CD14-positive monocyte (primary cell): ENCODE data around the gene SLC52A3. TPM values are rescaled to one million over a fixed set of nuclear protein-coding genes. Genes with fewer than 3 reads are reported as not detected.

Experiments used
- DNase-seq, 3 donors: peaks; one replicate each; pipeline ENCODE4 v3.0.0-alpha.2; 2011 to 2022
- H2AFZ ChIP-seq: 2 replicates; pipeline ENCODE4 v1.6.0; 2012; ENCODE audit warnings: mild to moderate bottlenecking, low read depth, low read length, inconsistent platforms; ENCODE audit not compliant: insufficient read depth, poor library complexity, severe bottlenecking
- H3K27ac ChIP-seq, 2 donors: 1 replicate in 1 of 2; 2 replicates in 1 of 2; pipeline ENCODE4 v1.5.1; 2012 to 2013; ENCODE audit warnings: low read length in 2 of 2, control low read depth in 1 of 2, inconsistent platforms in 1 of 2, low read depth in 1 of 2, mild to moderate bottlenecking in 1 of 2
- H3K27me3 ChIP-seq, 2 donors: one replicate each; pipeline versions ENCODE4 v1.6.0 to v1.6.1; 2011 to 2013; ENCODE audit warnings: low read length in 2 of 2; ENCODE audit not compliant: control insufficient read depth in 2 of 2, insufficient read depth in 2 of 2
- H3K36me3 ChIP-seq, 2 donors: replicated peaks in 1 of 2; 1 replicate in 1 of 2; 2 replicates in 1 of 2; pipeline versions ENCODE4 v1.5.1 to v1.6.1; 2012 to 2013; ENCODE audit warnings: low read length in 2 of 2, control low read depth in 1 of 2, inconsistent platforms in 1 of 2, mild to moderate bottlenecking in 1 of 2; ENCODE audit not compliant: insufficient read depth in 2 of 2, control insufficient read depth in 1 of 2
- H3K4me1 ChIP-seq, 2 donors: 1 replicate in 1 of 2; 2 replicates in 1 of 2; pipeline versions ENCODE4 v1.5.1 to v1.6.1; 2012 to 2013; ENCODE audit warnings: low read length in 2 of 2, control low read depth in 1 of 2, inconsistent platforms in 1 of 2, mild to moderate bottlenecking in 1 of 2, moderate library complexity in 1 of 2; ENCODE audit not compliant: insufficient read depth in 2 of 2, control insufficient read depth in 1 of 2
- H3K4me2 ChIP-seq: replicated peaks from 2 replicates; pipeline ENCODE3; 2012; ENCODE audit warnings: low read length, moderate library complexity, mild to moderate bottlenecking; ENCODE audit not compliant: poor library complexity, severe bottlenecking; ENCODE audit errors: extremely low read depth
- H3K4me3 ChIP-seq, 3 experiments: fragments of 200-600 bp in 1 of 3; sonication (generic) in 1 of 3; replicated peaks in 1 of 3; 1 replicate in 2 of 3; 2 replicates in 1 of 3; pipeline ENCODE4 v1.5.1; 2011 to 2013; ENCODE audit warnings: low read length in 3 of 3, mild to moderate bottlenecking in 3 of 3, control low read depth in 2 of 3, low read depth in 2 of 3, inconsistent platforms in 1 of 3, moderate library complexity in 1 of 3
- H3K79me2 ChIP-seq: 2 replicates; pipeline ENCODE4 v1.6.0; 2012; ENCODE audit warnings: mild to moderate bottlenecking, control low read depth, inconsistent platforms, low read length, moderate library complexity; ENCODE audit not compliant: insufficient read depth
- H3K9ac ChIP-seq: 2 replicates; pipeline ENCODE4 v1.6.0; 2017; ENCODE audit warnings: low read length, mild to moderate bottlenecking; ENCODE audit not compliant: insufficient read depth, poor library complexity, severe bottlenecking
- H3K9me3 ChIP-seq, 2 donors: replicated peaks in 1 of 2; 1 replicate in 1 of 2; 2 replicates in 1 of 2; pipeline versions ENCODE4 v1.5.1 to v1.6.1; 2012 to 2013; ENCODE audit warnings: low read length in 2 of 2, control low read depth in 1 of 2; ENCODE audit not compliant: control insufficient read depth in 1 of 2, insufficient read depth in 1 of 2
- H4K20me1 ChIP-seq: 2 replicates; pipeline ENCODE4 v1.6.0; 2012; ENCODE audit warnings: mild to moderate bottlenecking, low read length, control low read depth, moderate library complexity; ENCODE audit not compliant: insufficient read depth
- H3K27ac Mint-ChIP-seq, 7 donors: one replicate each; pipeline ENCODE4 v1.8.0; 2020; ENCODE audit warnings: mild to moderate bottlenecking in 7 of 7, mixed read lengths in 7 of 7, moderate library complexity in 6 of 7, inconsistent platforms in 2 of 7
- H3K27me3 Mint-ChIP-seq, 3 donors: one replicate each; pipeline ENCODE4 v1.8.0; 2021 to 2022; ENCODE audit warnings: low read depth in 3 of 3, mild to moderate bottlenecking in 3 of 3, mixed read lengths in 3 of 3, moderate library complexity in 3 of 3, inconsistent platforms in 1 of 3
- H3K36me3 Mint-ChIP-seq, 2 donors: one replicate each; pipeline ENCODE4 v1.8.0; 2020; ENCODE audit warnings: mixed read lengths in 2 of 2, inconsistent platforms in 1 of 2, mild to moderate bottlenecking in 1 of 2
- H3K4me1 Mint-ChIP-seq: one replicate; pipeline ENCODE4 v1.8.0; 2020; ENCODE audit warnings: mild to moderate bottlenecking, mixed read lengths
- H3K4me3 Mint-ChIP-seq, 2 donors: one replicate each; pipeline ENCODE4 v1.8.0; 2020; ENCODE audit warnings: mild to moderate bottlenecking in 2 of 2, mixed read lengths in 2 of 2, moderate library complexity in 1 of 2
- H3K9me3 Mint-ChIP-seq, 7 donors: one replicate each; pipeline ENCODE4 v1.8.0; 2020 to 2022; ENCODE audit warnings: mixed read lengths in 7 of 7, mild to moderate bottlenecking in 6 of 7, moderate library complexity in 6 of 7, inconsistent platforms in 2 of 7
- WGBS: methylation state at CpG from one replicate; pipeline ENCODE4 v1.1.5; 2013; ENCODE audit warnings: missing lambda C conversion rate; ENCODE audit not compliant: insufficient coverage; 5-methylcytosine and 5-hydroxymethylcytosine counted together
- intact Hi-C, 2 donors: fragments of 100-400 bp; cut with micrococcal nuclease; formaldehyde crosslinking; loops; one replicate each; pipeline versions ENCODE4 v1.15.0 to v1.15.1; 2023
- polyA plus RNA-seq, 3 donors: library from polyadenylated mRNA; depleted of rRNA in 1 of 3; unstranded in 2 of 3; stranded (reverse) in 1 of 3; fragments of 300-500 nt in 2 of 3; fragments of >200 nt in 1 of 3; fragmentation: Illumina TruSeq in 2 of 3; gene quantifications; 1 replicate in 2 of 3; 2 replicates in 1 of 3; pipeline ENCODE4 v1.2.3, GENCODE V29; 2012 to 2021
- TF ChIP-seq, protein P1 (sequence below): fragments of 200-600 bp; IDR thresholded peaks from one replicate; pipeline ENCODE4 v1.8.0; 2022; ENCODE audit warnings: antibody characterized with exemption, mild to moderate bottlenecking

SLC52A3 gene
- polyA plus RNA-seq, 3 donors, result not detected

DNA sequence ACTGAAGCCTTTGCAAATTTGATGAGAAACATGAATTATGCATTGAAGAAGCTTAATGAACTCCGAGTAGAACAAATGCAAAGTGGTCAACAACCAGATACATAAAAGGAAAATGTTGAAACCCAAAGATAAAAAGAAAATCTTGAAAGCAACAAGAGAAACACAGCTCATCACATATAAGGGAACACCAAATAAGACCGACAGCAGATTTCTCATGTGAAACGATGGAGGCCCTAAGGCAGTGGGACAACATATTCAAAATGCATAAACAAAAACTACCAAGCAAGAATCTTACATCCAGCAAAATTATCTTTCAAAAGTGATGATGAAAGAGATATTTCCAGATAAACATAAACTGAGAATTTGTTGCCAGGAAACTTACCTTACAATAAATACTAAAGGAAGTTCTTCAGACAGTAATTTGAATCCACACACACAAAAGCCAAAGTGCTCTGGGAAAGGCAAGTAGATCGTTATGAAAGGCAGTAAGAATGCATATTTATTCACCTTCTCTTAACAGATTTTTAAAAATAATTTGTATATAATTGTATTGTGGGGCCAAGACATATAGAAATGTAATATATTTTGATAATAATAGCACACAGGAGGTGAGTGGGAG, 22.5 kb downstream of the SLC52A3 start:
- Histone ChIP-seq H3K4me2 (no peak overlapping the region), H4K20me1 (no peaks in the 10 kb centered on the region), H3K36me3 (no peaks in the 10 kb centered on the region), H3K79me2 (no peaks in the 10 kb centered on the region), H3K27ac (no peak overlapping the region), H3K9ac (no peak overlapping the region), H3K9me3 (peaks cover 23 to 26% of the 10 kb centered on the region in 2 donors), H3K4me3 (no peak overlapping the region), H3K4me1 (no peaks in the 10 kb centered on the region), H2AFZ (no peak overlapping the region), H3K27me3 (no peaks in the 10 kb centered on the region)
- Mint-ChIP-seq H3K9me3 (peaks cover 10 to 54% (median 29%) of the 10 kb centered on the region in 7 donors), H3K4me3 (no peak overlapping the region), H3K27me3 (peaks cover 4 to 6% (median 5%) of the 10 kb centered on the region in 3 donors), H3K36me3 (no peaks in the 10 kb centered on the region), H3K27ac (no peak overlapping the region), H3K4me1 (no peaks in the 10 kb centered on the region)
- intact Hi-C loops, result no loop called here
- TF ChIP-seq, protein P1, sequence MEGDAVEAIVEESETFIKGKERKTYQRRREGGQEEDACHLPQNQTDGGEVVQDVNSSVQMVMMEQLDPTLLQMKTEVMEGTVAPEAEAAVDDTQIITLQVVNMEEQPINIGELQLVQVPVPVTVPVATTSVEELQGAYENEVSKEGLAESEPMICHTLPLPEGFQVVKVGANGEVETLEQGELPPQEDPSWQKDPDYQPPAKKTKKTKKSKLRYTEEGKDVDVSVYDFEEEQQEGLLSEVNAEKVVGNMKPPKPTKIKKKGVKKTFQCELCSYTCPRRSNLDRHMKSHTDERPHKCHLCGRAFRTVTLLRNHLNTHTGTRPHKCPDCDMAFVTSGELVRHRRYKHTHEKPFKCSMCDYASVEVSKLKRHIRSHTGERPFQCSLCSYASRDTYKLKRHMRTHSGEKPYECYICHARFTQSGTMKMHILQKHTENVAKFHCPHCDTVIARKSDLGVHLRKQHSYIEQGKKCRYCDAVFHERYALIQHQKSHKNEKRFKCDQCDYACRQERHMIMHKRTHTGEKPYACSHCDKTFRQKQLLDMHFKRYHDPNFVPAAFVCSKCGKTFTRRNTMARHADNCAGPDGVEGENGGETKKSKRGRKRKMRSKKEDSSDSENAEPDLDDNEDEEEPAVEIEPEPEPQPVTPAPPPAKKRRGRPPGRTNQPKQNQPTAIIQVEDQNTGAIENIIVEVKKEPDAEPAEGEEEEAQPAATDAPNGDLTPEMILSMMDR, result no peak
- DNase-seq, result no peak
- WGBS, result no CpG with 5 or more reads among the region's 4 CpGs

DNA sequence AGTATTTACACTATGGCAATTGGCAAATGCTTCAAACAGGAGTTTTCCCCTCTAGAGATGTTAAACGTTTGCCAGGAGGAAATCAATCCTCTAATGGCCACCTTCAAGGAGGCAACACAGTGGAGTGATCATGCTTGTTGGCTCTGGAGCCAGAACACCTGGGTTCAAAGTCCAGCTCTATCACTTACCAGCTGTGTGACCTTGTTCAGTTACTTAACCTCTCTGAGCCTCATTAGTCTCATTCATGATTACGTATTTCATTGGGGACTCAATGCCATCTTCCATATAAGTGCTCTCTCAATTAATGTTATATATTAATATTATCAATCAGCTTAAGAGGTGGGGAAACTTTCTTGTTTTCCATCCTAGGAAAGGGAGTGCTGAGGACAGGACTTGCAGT, 26.1 kb downstream of the SLC52A3 start:
- no peak overlapping the region for H3K27ac Mint-ChIP-seq
- Histone ChIP-seq H3K27ac (no peak overlapping the region), H3K4me2 (no peak overlapping the region), H3K9me3 (peaks cover 23 to 26% of the 10 kb centered on the region in 2 donors), H2AFZ (no peak overlapping the region), H4K20me1 (no peaks in the 10 kb centered on the region), H3K79me2 (no peaks in the 10 kb centered on the region), H3K4me3 (no peak overlapping the region), H3K4me1 (no peaks in the 10 kb centered on the region), H3K36me3 (no peaks in the 10 kb centered on the region), H3K9ac (no peak overlapping the region), H3K27me3 (no peaks in the 10 kb centered on the region)
- TF ChIP-seq, protein P1, result no peak
- intact Hi-C loops, result no loop called here
- H3K36me3 Mint-ChIP-seq, result no peaks in the 10 kb centered on the region
- no peak overlapping the region for H3K4me3 Mint-ChIP-seq
- 100% methylated on average over 1 of the region's 2 CpGs for WGBS
- peaks cover 10 to 54% (median 27%) of the 10 kb centered on the region in 7 donors for H3K9me3 Mint-ChIP-seq
- H3K27me3 Mint-ChIP-seq, result peaks cover 1 to 6% (median 6%) of the 10 kb centered on the region in 3 donors
- no peak for DNase-seq
- no peaks in the 10 kb centered on the region for H3K4me1 Mint-ChIP-seq
